GM18868 (cell line): ENCODE measurements around the gene IGFLR1.
"Not testable (repeated sequence)": the region's sequence is repeated elsewhere in the genome, so short reads cannot be mapped to it uniquely, and the experiment has no call there.

Experiments used
- ATAC-seq: cut with Tn5 transposase; IDR thresholded peaks from one replicate; pipeline ENCODE4 v1.9.1; 2021; ENCODE audit warnings: mild to moderate bottlenecking, moderate library complexity; ENCODE audit not compliant: unreplicated experiment

The IGFLR1 gene

GRCh38 chr19:35725216-35725861 lies 16.9 kb downstream of the IGFLR1 start:
- ATAC-seq = no peak

GRCh38 chr19:35724560-35724959 lies 17.7 kb downstream of the IGFLR1 start:
- no peak for ATAC-seq

DNA sequence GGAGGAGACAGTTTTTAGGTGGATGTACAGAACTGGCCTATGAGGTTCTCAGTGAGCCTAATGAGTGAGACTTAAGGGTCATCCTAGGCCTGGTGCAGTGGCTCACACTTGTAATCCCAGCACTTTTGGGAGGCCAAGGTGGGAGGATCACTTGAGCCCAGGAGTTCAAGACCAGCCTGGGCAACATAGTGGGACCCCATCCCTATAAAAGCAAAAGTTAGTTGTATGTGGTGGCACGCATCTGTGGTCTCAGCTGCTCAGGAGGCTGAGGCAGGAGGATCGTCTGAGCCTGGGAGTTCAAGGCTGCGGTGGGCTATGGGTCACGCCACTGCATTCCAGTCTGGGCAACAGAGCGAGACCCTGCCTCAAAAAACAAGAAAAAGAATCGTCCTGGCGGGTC lies 18.1 kb downstream of the IGFLR1 start:
- not testable (repeated sequence) for ATAC-seq

DNA sequence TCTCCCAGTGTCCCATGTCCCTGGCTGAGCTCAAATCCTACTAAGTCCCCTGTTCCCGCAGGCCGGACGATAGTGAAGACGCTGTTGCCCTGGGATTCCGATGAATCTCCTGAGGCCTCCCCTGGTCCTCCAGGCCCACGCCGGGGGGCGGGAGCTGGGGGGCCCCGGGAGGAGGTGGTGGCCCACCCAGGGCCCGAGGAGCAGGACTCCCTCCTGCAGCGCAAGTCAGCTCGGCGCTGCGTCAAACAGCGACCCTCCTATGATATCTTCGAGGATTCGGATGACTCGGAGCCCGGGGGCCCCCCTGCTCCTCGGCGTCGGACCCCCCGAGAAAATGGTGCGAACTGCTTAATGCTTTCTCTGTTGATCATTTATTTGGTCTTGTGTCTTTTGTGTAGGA lies 18.6 kb downstream of the IGFLR1 start:
- ATAC-seq = no peak

- ATAC-seq = no peak
Measured at GRCh38 chr19:35722897-35723296, 19.4 kb downstream of the IGFLR1 start.

DNA sequence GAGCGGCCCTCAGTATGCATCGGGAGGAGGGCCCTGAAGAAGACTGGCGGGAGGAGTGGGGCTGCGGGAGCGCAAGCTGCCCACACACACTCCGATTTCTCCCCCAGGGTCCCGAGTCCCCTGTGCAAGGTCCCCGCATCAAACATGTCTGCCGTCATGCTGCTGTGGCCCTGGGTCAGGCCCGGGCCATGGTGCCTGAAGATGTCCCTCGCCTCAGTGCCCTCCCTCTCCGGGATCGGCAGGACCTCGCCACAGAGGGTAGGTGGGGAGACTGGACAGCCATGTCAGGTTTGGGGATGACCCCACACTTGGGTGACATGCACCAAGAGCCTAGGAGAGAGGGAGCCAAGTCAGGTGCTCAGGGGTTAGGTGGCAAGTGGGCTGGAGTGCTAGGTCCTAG lies 19.8 kb downstream of the IGFLR1 start:
- no peak for ATAC-seq

DNA sequence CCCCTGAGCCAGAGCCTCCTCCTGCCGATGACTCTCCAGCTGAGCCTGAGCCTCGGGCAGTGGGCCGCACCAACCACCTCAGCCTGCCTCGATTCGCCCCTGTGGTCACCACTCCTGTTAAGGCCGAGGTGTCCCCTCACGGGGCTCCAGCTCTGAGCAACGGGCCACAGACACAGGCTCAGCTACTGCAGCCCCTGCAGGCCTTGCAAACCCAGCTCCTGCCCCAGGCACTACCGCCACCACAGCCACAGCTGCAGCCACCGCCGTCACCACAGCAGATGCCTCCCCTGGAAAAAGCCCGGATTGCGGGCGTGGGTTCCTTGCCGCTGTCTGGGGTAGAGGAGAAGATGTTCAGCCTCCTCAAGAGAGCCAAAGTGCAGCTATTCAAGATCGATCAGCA lies 20.9 kb downstream of the IGFLR1 start:
- no peak for ATAC-seq

DNA sequence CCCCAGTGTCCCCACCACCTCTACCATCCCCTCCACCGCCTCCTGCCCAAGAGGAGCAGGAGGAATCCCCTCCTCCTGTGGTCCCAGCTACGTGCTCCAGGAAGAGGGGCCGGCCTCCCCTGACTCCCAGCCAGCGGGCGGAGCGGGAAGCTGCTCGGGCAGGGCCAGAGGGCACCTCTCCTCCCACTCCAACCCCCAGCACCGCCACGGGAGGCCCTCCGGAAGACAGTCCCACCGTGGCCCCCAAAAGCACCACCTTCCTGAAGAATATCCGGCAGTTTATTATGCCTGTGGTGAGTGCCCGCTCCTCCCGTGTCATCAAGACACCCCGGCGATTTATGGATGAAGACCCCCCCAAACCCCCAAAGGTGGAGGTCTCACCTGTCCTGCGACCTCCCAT lies 21.6 kb downstream of the IGFLR1 start:
- ATAC-seq = no peak

GRCh38 chr19:35720163-35720524 lies 22.1 kb downstream of the IGFLR1 start:
- ATAC-seq = no peak

DNA sequence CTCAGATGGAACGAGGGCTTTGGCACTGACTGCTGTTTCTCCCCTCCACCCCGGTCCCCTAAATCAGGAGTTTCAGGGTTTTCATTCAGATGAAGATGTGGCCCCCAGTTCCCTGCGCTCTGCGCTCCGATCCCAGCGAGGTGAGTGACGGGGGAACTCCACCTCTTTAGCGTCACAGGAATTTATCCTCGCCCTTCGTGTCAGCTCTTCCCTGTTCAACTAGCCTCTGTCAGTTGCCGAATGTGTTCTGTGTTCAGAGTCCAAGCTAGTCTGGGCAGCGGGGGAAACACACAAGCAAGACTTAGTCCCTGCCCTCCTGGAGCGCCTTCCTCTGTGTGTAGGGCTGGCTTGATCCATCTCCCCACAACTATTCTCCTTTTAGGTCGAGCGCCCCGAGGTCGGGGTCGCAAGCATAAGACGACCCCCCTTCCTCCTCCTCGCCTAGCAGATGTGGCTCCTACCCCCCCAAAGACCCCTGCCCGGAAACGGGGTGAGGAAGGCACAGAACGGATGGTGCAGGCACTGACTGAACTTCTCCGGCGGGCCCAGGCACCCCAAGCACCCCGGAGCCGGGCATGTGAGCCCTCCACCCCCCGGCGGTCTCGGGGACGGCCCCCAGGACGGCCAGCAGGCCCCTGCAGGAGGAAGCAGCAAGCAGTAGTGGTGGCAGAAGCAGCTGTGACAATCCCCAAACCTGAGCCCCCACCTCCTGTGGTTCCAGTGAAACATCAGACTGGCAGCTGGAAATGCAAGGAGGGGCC lies 22.7 kb downstream of the IGFLR1 start:
- ATAC-seq = no peak

GRCh38 chr19:35718345-35719041 lies 23.8 kb downstream of the IGFLR1 start:
- ATAC-seq = peak; percentile 2

DNA sequence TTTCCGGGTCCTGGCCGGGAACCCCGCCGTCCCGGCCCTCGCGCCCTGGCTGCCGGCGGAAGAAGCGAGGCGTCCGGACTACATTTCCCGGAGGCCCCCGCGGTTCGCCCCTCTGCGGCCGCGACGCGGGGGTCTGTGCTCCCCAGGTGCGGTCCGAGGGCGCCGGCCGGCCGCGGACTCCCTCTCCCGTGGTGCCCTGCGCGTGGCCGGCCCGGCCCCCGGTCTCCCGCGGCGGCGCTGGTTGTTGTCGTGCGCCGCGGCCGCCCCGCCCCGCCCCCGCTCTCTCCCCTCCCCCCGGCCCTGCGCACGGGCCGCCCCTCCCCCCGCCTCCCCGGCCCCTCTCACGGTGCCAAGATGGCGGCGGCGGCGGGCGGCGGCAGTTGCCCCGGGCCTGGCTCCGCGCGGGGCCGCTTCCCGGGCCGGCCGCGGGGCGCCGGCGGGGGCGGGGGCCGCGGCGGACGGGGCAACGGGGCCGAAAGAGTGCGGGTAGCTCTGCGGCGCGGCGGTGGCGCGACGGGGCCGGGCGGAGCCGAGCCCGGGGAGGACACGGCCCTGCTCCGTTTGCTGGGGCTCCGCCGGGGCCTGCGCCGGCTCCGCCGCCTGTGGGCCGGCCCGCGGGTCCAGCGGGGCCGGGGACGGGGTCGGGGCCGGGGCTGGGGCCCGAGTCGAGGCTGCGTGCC lies 24.4 kb downstream of the IGFLR1 start, which contains the start of gene KMT2B:
KMT2B (plus strand) TSS at position 339 of the 680 bp plus-strand sequence; CDS start at position 355, 16 bp downstream.
- ATAC-seq = peak; percentile 41

GRCh38 chr19:35716801-35717664 lies 25.2 kb downstream of the IGFLR1 start:
- ATAC-seq = peak; percentile 65

GRCh38 chr19:35715981-35716800 lies 26.1 kb downstream of the IGFLR1 start:
- ATAC-seq = no peak

DNA sequence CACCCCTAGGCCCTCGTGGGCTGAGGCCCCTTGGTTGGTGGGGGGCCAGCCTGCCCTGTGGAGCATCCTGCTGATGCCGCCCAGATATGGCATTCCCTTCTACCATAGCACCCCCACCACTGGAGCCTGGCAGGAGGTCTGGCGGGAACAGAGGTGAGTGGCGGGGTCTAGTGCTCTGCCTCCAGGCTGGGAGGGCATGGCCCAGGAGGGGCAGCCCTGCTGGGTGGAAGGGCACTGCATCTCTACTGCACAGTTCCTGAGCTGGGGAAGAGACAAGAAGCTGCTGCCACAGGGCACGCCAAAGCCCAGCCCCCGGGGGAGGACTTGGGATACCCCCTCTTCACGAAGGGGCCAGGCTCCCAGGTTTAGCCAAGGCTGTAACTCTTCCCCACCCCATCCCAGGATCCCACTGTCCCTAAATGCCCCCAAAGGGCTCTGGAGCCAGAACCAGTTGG lies 26.9 kb downstream of the IGFLR1 start:
- ATAC-seq = no peak

DNA sequence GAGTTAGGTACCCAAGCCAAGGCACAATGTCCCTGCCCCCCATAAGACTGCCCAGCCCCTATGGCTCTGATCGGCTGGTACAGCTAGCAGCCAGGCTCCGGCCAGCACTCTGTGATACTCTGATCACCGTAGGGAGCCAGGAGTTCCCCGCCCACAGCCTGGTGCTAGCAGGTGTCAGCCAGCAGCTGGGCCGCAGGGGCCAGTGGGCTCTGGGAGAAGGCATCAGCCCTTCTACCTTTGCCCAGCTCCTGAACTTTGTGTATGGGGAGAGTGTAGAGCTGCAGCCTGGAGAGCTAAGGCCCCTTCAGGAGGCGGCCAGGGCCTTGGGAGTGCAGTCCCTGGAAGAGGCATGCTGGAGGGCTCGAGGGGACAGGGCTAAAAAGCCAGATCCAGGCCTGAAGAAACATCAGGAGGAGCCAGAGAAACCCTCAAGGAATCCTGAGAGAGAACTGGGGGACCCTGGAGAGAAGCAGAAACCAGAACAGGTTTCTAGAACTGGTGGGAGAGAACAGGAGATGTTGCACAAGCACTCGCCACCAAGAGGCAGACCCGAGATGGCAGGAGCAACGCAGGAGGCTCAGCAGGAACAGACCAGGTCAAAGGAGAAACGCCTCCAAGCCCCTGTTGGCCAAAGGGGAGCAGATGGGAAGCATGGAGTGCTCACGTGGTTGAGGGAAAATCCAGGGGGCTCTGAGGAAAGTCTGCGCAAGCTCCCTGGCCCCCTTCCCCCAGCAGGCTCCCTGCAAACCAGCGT lies 27.5 kb downstream of the IGFLR1 start:
- no peak for ATAC-seq

DNA sequence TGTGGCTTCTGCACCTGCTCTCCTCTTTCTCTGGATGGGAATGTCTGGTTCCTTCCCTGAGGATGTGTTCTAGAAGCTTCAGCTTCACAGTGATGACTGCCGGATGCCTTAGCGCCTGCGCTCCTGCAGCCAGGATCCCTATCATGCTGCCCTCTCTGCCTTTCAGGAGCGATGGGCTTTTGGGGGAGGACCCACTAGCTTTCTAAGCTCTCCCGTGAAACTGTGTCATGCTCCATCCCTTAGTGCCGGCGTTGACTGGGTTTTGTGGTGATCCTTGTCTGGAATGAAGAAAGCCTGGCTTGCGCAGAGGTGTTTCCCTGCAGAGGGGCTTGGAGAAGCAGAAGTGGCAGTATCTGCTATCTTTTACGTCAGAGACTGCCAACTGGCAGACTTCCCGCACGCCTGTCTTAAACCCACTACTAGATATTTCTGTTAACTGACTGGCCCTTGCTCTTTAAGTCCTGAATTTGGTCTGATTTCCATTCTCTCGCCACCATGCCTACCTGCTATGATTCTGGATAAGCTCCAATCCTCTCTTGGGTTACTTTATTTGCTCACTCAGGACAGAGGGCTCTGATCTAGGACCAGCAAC lies 28.3 kb downstream of the IGFLR1 start:
- no peak for ATAC-seq

GRCh38 chr19:35713506-35713850 lies 28.8 kb downstream of the IGFLR1 start:
- no peak for ATAC-seq
